D721Med (cell line): Measurements from ENCODE around the gene TMEM223.
"Not testable (repeated sequence)": the region's sequence is repeated elsewhere in the genome, so short reads cannot be mapped to it uniquely, and the experiment has no call there.

Experiments
- DNase-seq: peaks from one replicate; pipeline ENCODE4 v3.0.0; 2011; ENCODE audit warnings: low spot score; ENCODE audit not compliant: insufficient read length
- FAIRE-seq: peaks from 2 replicates; lab custom pipeline; 2011; peaks lifted over from hg19 to GRCh38; lab: Jason Lieb, UNC
- TF ChIP-seq, protein P1 (sequence below): IDR thresholded peaks from 2 replicates; pipeline ENCODE4 v1.5.1; 2012; ENCODE audit warnings: mild to moderate bottlenecking, control low read depth; ENCODE audit not compliant: insufficient read depth; ENCODE audit errors: missing control alignments

Gene TMEM223

DNA sequence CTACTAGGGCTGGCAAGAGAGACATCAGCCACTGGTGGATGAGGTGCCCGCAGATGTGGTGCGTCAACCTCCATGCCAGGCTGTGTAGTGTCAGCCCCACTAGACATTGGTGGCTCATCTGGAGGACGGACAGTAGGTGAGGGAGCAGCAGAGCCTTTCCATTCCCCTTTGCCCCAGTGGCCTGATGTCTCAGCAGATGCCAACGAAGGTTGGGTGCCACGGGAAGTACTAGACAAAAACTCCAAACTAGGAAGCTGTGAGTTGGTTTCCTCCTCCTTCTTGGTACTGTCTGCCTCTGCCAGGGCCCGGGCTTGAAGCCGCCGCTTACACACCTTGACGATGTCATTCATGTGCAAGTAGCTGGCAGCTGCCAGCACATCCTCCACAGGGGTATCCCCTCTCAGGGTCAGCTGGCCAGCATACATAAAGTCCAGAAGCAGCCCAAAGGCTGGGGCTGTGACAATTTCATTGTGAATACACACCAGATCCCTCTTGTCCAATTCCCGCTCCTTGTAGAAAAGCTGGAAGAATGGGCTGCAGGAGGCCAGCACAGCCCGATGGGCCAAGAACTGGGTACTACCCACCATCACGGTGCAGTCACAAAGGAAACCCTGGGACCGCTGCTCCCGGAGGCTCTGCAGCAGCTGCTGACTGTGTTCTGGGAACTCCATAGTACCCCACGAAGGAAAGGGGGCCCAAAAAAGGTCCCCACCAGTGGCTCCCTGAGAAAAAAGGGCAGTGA is 38.6 kb downstream of the TMEM223 start:
- TF ChIP-seq, protein P1, sequence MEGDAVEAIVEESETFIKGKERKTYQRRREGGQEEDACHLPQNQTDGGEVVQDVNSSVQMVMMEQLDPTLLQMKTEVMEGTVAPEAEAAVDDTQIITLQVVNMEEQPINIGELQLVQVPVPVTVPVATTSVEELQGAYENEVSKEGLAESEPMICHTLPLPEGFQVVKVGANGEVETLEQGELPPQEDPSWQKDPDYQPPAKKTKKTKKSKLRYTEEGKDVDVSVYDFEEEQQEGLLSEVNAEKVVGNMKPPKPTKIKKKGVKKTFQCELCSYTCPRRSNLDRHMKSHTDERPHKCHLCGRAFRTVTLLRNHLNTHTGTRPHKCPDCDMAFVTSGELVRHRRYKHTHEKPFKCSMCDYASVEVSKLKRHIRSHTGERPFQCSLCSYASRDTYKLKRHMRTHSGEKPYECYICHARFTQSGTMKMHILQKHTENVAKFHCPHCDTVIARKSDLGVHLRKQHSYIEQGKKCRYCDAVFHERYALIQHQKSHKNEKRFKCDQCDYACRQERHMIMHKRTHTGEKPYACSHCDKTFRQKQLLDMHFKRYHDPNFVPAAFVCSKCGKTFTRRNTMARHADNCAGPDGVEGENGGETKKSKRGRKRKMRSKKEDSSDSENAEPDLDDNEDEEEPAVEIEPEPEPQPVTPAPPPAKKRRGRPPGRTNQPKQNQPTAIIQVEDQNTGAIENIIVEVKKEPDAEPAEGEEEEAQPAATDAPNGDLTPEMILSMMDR = no peak
- FAIRE-seq = no peak
- no peak for DNase-seq

DNA sequence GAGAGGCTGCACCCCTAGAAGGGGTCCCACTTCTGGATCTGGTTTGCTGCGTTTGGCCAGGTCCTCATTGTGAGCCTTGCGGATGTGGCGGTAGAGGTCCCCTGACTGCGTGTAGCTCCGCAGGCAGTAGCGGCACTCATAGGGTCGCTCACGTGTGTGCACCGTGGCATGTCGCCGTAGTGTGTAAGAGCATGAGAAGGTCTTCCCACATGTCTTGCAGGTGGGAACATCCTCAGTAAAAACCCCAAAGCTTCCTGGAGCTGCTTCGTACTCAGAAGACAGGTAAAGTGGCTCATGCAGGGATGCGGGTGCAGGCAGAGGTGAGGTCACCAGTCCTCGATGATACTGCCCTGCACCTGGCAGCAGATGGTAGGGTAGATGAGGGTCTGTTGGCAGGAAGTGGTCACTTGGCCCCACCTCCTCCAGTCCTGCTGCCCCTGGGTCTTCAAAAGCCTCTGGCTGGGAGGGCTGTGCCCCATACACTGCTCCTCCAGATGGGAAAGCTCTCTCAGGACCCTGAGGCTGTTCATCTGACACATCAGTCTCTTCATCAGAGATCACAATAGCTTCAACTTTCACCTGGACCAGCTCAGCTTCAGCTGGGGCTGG is 39.5 kb downstream of the TMEM223 start:
- no peak for DNase-seq
- FAIRE-seq = no peak
- TF ChIP-seq, protein P1 = no peak

DNA sequence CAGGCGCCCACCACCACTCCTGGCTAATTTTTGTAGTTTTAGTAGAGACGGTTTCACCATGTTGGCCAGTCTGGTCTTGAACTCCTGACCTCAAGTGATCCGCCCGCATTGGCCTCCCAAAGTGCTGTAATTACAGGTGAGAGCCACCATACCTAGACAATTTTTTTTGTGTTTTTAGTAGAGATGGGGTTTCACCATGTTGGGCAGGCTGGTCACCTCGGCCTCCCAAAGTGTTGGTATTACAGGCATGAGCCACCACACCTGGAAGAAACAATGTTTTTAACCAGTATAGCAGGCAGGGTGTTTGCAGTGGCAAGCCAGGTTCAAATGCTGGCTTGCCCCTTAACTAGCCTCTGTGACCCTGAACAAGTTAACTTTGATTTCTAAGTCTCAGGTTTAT is 41.9 kb downstream of the TMEM223 start:
- DNase-seq, FAIRE-seq: not testable (repeated sequence)

DNA sequence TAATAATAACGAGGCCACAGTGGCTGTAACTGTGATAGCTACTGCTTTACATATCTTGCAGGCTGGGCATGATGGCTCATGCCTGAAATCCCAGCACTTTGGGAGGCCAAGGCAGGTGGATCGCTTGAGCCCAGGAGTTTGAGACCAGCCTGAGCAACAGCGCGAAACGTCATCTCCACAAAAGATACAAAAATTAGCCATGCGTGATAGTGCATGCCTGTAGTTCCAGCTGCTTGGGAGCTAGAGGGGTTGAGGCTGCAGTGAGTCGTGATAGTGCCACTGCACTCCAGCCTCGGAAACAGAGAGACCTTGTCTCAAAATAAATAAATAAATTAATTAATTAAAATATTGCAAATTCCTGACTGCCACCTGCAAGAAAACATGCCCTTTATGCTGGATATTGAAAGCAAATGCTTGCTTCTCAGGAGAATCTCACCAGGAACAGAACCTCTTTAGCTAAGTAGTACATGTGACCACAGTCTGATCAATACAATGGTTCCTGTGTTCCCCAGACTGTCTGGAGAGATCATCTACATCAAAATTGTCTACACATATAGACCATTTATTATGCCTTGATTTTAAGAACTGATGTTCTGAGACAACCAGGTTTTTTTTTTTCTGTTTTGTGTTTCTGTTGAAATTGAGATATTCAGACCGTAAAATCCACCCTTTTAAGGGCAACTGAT is 44.2 kb downstream of the TMEM223 start:
- DNase-seq (no peak), FAIRE-seq (no peak)
- TF ChIP-seq, protein P1 = no peak
